LNCAP (cell line): ENCODE data around the gene GMDS.

Experiments used
- TF ChIP-seq, protein P1 (sequence below): fragments of 450-650 bp; IDR thresholded peaks from 2 replicates; pipeline ENCODE4 v1.5.1; 2017; ENCODE audit warnings: mild to moderate bottlenecking

The GMDS gene

GRCh38 chr6:2266031-2266795 is 20.8 kb upstream of the GMDS start:
- TF ChIP-seq, protein P1, sequence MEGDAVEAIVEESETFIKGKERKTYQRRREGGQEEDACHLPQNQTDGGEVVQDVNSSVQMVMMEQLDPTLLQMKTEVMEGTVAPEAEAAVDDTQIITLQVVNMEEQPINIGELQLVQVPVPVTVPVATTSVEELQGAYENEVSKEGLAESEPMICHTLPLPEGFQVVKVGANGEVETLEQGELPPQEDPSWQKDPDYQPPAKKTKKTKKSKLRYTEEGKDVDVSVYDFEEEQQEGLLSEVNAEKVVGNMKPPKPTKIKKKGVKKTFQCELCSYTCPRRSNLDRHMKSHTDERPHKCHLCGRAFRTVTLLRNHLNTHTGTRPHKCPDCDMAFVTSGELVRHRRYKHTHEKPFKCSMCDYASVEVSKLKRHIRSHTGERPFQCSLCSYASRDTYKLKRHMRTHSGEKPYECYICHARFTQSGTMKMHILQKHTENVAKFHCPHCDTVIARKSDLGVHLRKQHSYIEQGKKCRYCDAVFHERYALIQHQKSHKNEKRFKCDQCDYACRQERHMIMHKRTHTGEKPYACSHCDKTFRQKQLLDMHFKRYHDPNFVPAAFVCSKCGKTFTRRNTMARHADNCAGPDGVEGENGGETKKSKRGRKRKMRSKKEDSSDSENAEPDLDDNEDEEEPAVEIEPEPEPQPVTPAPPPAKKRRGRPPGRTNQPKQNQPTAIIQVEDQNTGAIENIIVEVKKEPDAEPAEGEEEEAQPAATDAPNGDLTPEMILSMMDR = no peak

- TF ChIP-seq, protein P1 = no peak
Measured at GRCh38 chr6:2264932-2265331, 19.5 kb upstream of the GMDS start.

- TF ChIP-seq, protein P1 = no peak
Measured at GRCh38 chr6:2263896-2264295, 18.5 kb upstream of the GMDS start.

- TF ChIP-seq, protein P1 = no peak
Measured at GRCh38 chr6:2259574-2259973, 14.2 kb upstream of the GMDS start.

DNA sequence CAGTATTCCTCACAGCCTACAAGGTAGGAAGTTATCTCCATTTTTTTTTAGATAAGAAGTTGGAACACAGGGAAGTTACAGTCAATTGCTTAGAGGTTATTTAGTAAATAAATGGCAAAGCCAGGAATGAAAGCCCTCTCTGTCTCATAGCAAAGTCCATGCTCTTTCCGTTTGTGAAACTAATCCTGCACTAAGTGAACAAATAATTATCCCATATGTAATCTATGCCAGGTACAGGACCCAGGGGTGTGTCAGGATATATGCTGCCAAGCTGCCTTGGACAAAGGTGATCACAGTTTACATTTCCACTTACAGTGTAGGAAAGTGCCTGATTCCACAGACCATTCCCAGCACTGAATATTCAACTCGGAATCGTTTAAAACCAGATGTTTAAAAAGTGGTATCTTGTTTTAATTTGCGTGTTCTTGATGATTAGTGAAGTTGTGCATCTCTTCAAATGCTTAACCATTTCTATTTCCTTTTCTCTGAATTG is 13.6 kb upstream of the GMDS start:
- TF ChIP-seq, protein P1 = no peak

DNA sequence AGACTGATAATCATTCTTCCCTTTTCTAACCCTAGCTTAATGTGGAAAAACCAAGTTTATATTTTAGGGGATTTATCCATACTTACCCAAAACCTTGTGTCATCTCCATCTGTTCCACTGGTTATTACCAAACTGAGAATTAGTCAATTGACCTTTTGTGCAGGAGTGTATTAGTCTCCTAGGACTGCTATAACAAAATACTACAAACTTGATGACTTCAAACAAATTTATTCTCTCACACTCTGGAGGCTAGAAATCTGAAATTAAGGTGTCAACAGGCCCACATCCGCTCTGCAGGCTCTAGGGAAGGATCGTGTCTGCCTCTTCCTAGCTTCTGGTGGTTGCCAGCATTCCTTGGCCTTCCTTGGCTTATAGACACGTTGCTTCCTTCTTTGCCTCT is 12.7 kb upstream of the GMDS start:
- TF ChIP-seq, protein P1 = no peak

DNA sequence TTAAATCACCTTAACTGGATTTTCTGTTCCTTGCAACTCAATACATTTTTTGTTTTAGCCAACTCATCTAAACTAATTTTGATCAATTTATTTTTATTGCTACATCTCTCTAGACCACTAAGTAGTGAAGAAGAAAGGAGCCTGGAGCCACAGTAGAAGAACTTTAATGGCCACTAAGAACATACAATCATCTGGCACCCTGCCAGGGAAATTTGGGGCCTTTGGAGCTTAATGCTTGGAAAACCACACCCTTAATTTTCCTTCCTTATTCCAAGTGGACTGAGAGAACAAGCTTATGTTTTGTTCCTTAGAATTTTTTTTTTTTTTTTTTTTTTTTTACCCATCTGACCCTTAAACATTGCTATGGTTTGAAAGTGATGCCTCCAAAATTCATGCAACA is 12.0 kb upstream of the GMDS start:
- TF ChIP-seq, protein P1 = no peak

- TF ChIP-seq, protein P1 = no peak
Measured at GRCh38 chr6:2254747-2255146, 9.3 kb upstream of the GMDS start.
